Hematopoietic multipotent progenitor cell treated with erythropoietin and hydrocortisone succinate and interleukin-3 and kit ligand, for 17 days (in vitro differentiated cells): ENCODE data around the gene FHL3.
"Not testable (repeated sequence)": the region's sequence is repeated elsewhere in the genome, so short reads cannot be mapped to it uniquely, and the experiment has no call there.

Experiments used
- DNase-seq: peaks from one replicate; pipeline ENCODE4 v3.0.0-alpha.2; 2015; ENCODE audit warnings: low spot score

FHL3 gene

DNA sequence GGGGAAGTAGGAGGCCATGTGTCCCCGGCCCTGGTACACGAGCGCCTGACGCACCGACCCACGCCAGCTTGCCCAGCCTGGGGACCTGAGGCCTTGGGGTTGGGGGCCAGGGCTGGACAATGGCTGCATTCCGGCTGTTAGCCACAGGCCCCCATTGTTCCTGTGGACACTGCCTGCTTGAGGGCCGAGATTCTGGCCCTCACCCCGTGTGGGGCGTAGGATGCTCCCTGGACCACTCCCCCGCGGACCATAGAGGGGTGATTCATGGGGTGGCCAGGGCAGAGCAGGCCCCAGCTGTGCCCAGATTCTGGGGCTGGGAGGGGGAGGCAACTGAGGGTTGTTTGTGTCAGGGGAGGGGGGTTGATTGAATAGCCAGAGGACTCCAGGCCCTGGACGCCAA is 29.6 kb upstream of the FHL3 start:
- no peak for DNase-seq

DNA sequence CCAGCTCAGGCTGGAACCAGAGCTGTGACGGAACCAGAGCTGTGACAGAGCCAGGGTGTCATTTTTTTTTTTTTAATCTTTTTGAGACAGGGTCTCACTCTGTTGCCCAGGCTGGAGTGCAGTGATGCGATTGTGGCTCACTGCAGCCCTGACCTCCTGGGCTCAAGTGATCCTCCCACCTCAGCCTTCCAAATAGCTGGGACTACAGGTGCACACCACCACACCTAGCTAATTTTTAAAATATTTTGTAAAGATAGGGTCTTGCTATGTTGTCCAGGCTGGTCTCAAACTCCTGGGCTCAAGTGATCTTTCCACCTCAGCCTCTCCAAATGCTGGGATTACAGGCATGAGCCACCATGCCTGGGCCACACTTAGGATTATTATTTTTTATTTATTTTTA is 27.7 kb upstream of the FHL3 start:
- not testable (repeated sequence) for DNase-seq

DNA sequence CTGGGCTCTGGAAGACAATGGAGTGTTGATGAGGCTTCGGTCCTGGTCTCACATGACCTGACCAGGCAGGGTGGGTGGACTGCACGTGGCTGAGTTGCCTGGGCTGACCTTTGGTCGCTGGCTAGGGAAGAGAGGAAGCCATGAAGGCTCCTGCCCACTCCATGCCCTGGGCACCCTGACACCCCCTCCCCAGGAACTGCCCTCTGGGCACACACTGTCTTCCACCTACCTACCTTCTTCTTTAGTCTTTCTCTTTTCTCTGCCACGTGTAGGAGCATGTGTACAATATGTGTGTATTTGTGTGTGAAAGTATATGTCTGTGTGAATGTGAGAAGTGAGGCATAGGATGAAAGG is 26.2 kb upstream of the FHL3 start:
- DNase-seq: no peak

DNA sequence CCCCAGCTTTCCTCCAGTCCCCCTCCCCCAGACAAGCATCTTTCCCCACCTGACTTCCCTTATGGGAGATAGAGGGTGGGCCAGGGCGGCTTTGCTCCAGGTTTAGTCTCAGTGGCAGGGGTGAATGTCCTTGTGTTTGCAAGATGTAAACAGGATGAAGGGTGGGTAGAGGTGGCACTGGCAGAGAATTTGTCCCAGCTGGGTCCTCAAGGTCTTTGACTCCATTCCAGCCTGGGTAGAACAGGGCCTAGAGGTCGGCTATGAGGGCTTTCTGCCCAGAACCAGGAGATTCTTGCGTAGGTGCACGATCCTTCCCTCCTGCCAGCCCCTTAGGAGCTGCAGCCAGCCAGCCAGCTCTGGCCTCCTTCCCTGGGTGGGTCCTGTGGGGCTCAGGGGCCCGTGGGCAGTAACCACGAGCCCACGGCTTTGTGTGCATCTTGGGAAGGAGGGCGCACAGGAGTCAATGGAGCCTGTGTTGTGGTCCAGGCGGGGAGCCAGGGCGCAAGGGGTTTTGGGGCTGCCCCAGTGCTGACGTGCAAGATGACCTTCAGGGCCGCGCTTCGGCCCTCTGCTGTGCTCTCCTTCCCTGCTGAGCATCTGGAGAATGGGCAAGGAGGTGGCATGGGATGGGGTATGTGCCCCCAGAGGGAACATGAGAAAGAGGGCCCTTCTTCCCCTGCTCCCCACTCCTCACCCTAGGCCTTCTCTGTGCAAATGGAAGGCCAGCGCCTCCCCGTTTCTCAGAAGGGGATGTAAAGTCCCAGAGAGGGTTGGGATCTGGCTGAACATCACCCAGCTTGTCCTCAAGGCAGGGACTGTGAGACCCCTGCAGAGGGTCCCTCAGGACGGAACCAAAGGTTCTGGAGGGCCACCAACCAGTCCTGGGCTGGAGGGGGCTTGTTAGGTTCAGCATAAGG is 25.5 kb upstream of the FHL3 start:
- DNase-seq: no peak

DNA sequence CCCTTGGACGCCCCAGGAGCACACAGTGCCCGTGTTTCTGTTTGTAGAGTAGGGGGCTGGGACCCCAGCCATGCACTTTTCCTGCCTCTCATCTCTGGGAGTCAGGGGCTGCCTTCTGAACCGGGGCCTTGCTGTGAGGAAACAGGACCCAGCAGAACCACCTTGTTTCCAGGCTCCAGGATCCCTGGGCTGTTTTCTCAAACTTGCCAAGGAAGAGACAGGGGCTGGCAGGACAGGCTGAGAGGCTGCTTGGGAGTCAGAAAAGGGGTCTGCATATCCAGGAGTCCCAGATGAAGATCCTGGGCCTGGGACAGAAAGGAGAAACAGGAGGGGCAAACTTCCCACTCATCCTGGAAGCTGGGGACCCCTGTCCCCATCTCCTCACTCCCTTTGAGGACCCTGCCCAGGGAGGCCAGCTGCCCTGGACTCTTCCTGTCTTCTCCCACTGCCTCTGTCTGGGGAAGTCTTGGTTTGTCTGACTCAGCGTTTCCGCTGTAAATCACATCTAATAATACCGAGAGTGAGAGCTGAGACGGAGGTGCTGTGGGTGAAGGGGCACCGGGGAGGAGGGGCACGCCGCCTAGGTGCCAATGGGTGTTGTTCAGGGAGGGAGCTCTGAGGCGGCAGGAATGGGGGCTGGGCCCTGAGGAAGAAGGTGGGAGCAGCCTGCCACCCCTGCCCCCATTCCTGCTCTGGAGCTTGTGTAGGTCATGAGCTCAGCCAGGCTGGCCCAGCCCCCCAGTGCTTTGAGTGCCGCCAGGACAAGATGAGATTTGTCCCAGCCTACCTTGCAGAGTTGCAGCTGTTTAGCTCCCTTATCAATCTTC is 24.6 kb upstream of the FHL3 start:
- DNase-seq: no peak

DNA sequence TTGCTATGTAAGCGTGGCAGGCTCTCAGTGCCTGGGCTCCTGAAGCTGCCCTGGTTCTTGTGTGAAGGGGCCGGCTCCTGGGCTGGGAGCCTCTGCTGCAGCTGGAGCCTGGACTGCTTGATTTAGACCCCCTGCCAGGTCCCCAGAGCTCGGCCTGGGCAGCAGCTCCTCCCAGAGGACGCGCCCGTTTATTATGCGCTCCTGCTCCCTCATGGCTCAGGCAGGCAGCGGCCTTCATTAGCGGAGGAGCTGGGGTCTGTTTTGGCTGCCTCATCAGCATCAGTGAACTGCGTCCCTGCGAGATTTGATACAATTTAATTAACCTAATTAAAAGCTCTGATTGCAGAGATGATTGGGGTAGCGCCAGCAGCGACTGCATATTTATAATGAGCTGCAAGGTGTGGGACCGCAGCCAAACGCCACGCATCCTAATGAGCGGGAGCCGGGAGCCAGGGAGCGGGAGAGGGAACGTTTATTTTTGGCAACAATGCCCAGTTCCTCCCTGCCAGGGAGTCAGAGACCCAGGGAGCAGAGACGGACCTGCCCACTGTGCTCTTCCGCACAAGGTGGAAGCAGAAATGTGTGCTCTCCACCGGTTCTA is 23.9 kb upstream of the FHL3 start:
- no peak for DNase-seq

DNA sequence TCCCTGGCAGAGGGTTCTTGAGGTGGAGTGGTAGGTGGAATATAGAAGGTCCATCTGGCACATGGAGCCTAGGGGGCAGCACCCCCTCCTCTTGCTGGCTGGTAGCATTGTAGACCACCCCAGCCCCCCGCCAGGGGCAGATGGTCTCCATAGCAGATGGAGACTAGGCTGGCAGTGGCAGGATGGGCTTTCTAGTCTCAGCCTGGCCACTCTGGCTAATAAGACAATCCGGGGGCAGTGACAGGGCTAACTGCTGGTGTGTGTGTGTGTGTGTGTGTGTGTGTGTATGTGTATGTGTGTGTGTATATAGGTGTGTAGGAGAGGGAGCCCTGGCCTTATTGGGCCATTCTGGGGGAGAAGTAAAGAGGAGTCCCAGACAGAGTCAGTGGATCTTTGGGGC is 23.4 kb upstream of the FHL3 start:
- DNase-seq: no peak

DNA sequence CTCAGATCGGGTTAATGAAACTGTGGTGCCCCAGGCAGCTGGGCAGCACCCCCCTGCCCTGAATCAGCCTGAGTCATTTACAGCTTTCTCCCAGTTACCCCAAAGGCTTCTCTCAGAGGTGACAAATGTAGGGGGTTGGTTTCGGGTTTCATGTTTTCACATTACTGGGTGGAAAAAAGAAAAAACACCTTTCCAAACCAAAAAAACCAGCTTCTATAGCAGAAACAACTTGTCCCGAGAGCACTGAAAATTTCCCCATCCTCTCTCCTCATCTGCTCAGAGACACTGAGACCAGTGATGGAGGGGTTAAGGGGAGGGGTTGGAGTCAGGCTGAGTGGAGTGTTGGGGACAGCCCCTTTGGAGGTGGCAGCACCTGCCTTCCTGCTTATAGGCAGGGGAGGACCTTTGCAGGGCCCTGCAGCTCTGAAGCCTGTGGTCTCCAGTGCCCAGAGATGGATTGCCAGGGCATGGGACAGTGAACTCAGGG is 22.8 kb upstream of the FHL3 start:
- no peak for DNase-seq

DNA sequence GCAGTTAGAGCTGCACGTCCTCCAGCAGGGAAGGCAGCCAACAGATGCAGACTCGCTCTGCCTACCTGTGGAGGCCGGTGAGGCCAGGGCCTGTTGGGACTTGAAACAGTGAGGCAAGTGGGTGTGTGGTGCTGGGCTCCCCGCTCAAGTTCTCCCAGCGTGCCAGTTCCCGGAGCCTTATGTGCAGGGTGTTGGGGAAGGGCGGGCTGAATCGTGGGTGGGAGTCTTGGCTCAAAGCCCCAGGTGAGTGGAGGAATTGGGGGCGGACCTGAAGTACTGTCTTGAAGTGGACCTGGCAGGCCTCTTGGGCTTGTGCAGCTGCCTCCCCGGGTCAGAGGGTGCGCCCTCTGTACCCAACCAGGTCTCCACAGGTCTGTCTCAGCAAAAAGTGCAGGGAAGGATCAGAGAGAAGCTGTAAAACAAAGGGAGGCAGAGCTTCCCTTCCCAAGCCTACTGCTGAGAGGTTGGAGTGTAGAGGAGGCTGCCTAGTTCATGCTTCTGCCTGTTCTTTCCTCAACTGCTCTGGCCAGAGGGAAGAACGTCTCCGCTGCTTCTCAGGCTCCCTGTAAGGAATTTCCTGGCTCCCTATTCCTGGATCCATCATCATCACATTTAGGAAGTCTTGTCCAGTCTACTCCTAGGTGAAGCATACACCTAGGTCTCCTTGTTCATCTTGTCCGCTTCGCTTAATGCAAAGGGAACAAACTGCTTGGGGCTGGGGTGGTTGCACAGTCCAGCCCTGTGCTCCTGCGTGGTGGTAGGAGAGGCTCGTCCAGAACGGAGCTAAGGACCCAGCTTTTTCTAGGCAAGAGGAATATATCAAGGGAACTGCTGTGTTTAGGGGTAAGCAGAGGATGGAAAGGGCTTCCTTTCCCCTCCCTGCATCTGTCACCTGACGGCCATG is 22.1 kb upstream of the FHL3 start:
- DNase-seq: no peak

DNA sequence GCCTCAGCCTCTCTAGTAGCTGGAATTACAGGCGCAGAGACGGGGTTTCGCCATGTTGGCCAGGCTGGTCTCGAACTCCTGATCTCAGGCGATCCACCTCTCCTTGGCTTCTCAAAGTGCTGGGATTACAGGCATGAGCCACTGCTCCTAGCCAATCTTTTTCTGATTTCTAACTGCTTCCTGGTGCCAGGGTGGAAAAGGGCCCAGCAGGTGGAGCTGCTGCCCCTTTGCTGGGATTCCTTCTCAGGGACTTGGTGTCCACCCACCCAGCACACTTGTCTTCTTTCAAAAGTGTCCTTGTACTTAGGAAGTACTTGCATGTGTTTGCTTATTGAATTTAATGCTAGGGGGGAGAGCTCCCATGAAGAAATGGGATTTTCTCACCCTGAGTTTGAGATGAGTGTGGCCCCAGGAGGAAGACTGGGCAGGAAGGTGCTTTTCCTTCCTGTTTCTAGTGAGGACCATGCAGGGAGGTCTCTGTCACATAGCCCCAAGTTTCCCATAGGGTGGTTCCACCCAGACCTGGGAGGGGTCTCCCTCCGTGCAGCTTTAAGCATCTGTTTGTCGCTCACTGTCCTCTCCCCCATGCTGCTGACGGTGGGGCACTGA is 21.4 kb upstream of the FHL3 start:
- no peak for DNase-seq

DNA sequence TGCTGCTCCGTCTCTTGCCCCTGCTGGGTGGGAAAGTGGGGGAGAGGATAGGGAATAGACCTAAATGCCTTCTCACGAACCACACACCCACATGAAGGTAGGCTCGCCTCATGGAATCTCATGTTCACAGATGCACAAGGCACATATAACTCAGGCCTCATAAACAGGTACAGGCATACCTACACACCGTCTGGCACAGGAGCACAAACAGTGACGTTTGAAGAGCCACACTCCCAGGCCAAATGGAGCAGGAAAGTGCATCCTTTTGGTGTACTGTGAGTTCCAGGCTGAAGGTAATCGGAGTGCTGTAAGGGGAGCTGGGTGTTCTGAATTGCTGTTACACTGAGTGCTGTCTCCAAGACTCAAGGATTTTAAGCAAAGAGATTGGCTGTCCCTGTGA is 20.4 kb upstream of the FHL3 start:
- no peak for DNase-seq

DNA sequence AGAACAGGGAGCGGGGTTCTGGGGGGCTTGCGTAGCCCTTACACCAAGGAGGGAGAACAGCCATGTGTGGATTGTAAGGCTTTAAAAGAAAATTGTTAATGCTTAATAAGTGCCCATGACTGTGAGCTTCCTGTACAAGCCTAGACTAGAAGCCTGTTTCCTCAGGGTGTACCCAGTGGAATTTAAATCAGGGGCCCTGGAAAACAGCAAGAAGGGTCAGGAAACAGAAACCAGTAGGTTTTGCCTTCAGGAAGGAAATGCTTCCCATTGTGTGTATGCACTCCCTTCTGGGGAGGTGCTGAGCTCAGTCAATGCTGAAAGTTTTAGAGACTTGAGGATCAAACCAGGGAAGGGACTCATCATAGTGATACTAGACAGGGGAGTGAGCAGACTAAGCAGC is 19.9 kb upstream of the FHL3 start:
- DNase-seq: no peak

DNA sequence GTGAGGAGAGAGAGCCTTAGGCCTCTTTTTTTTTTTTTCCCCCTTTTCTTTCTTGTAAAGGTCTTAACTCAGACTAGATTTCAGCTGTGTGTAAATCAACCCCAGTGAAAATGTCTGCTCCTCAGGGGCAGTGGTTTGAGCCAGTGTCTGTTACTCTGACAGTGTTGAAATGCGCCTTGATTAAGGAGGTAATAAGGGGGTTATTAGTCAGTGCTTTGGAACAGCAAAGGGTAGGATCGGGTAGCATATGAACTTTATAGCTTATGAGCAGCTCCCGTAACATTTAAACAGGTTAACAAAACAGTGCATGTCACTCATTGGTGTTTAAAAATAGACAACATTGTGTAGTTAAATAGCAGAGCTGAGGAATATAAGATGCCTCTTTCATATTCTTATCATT is 17.5 kb upstream of the FHL3 start:
- no peak for DNase-seq

DNA sequence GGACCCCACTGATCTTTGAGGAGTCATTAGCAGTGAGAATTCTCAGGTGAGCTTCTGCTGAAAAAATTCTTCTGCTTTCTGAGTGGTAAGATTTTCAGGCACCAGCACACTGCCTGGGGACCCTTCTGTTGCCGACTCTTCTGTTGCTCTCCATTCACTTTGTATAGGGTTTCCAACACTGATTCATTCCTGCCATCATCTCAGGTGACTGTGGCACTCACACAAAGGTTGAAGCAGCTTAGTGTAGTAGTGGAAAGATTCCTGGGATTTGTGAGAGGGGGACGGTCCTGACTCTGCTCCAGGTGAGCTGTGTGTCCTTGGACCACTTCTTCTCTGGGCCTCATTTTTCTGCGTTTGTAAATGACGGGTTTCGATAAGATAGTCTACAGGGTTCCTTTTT is 16.7 kb upstream of the FHL3 start:
- no peak for DNase-seq

DNA sequence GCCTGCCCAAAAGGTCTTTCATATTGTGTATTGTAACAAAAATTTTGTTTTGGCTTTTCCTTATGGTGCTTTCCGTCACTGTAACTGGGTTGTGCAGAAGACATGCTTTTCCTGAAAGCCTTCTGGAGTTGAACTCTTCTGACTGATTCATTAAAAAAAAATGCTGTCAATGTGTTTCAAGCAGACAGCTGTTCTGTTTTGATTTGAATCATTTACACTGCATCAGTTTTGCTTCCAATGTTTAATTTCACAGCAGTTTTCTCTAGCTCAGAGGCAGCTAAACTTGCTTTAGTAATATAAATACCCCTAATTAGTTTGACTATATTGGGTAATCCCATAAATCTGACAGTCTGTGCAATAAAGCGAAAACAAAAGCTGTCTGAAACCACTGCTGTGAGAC is 15.1 kb upstream of the FHL3 start:
- DNase-seq: no peak

DNA sequence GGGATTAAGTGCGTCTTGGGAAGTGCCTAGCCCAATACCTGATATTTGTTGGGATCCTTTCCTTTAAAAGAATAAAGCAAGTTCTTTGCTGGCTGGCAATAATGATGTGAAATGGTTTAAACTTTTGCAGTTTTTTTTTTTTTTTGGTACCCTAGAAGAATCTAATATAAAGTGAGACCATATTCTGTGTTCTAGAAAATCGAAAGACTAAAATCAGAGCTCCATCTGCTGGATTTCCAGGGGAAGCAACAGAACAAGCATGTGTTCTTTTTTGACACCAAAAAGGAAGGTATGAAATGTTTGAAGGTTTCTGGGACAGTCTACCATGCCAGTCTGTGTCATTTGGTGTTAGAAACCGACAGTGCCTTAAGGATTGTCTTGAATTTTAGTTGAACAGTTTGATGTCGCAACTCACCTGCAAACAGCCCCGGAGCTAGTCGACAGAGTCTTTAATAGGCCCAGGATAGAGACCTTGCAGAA is 13.6 kb upstream of the FHL3 start:
- no peak for DNase-seq

DNA sequence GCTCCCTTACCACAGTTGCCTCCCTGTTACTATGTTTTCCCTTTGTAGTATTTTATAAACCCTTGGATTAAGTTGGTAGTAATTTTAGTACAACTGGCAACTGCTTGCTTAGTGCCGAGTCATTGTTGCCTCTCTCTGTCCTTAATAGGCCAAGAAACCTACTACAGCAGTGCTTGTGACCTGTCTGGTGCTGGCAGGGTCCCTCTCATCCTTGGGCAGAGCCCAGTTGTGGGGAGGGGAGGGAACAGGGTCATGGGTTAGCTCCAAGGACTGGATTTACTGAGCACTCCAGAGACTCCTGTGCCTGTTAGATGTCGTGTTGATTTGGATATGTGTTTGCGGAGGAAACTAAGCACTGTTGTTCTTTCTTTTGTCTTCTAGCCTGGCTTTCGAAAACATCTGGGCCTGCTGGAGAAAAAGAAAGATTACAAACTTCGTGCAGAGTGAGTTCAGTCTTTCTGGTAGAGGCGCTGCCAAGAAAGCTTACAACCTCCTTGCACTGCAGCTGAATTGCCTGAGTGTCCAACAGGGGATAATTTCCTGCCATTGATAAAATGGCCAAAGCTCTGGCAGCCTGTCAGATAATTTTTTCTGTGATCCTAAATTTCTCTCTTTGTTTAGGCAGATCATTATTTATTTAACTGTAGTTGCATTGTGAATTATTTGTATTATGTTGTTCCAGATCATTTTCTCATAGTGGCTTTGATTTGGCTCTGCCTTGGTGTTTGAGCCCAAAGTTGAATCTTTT is 10.8 kb upstream of the FHL3 start:
- DNase-seq: peak; percentile 39

DNA sequence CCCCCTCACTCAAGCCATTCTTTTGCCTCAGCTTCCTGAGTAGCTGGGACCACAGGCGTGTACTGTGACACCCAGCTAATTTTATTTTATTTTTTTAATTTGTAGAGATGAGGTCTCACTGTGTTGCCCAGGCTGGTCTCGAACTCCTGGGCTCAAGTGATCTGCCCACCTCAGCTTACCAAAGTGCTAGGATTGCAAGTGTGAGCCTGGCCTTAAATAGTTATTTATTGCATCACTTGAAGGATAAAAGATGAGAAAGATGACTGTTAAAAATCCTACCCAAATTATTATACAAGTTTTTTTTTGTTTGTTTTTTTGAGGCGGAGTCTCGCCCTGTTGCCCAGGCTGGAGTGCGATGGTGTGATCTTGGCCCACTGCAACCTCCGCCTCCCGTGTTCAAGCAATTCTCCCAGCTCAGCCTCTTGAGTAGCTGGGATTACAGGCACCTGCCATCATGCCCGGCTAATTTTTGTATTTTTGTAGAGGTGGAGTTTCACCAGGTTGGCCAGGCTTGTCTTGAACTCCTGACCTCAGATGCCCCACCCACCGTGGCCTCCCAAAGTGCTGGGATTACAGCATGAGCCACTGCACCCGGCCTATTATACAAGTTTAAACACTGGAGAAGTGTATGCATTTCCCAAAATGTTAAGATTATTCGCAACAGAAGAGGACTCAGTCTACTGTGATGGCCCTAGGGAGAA is 9.6 kb upstream of the FHL3 start:
- no peak for DNase-seq

DNA sequence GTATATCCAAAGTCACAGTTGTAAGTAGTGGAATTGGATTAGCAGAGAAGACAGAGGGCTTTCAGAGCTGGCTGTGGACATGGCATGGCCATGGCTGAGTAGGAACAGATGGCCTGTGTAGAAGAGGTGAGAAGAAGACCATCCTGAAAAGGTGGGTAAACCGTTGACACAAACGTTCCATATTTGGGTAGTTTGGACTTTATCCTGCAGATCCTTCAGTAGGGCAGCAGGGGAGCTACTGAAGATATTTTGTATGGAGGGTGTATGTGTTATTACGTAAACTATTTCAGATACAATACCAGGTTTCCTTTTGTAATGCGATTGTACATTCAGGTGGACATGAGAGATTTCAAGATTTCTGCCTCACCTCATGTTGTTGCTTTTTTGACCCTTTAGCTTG is 8.9 kb upstream of the FHL3 start:
- DNase-seq: no peak

DNA sequence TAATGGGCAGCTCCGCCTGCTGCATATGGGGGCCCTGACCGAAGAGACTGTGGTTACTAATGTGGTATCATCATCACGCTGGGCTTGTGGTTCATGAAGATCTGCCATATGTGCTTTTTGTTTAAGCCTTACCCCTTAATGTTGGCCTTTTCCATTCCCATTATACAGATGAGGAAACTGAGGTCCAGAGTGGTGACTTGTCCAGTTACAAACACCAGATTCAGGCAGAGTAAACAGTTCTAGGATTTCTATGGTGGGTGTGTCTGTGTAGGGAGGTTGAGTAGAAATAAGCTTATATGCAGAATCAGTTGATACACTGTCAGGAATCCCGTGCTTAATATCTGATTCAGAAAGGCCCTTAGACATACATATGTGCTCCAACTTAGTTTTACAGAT is 7.9 kb upstream of the FHL3 start:
- no peak for DNase-seq
